Globus pallidus (tissue), 1 donor: ENCODE measurements around the gene IDH3A.

Experiments used
- DNase-seq: peaks from one replicate; pipeline ENCODE4 v3.0.0-alpha.2; 2015; ENCODE audit warnings: low spot score

The IDH3A gene

DNA sequence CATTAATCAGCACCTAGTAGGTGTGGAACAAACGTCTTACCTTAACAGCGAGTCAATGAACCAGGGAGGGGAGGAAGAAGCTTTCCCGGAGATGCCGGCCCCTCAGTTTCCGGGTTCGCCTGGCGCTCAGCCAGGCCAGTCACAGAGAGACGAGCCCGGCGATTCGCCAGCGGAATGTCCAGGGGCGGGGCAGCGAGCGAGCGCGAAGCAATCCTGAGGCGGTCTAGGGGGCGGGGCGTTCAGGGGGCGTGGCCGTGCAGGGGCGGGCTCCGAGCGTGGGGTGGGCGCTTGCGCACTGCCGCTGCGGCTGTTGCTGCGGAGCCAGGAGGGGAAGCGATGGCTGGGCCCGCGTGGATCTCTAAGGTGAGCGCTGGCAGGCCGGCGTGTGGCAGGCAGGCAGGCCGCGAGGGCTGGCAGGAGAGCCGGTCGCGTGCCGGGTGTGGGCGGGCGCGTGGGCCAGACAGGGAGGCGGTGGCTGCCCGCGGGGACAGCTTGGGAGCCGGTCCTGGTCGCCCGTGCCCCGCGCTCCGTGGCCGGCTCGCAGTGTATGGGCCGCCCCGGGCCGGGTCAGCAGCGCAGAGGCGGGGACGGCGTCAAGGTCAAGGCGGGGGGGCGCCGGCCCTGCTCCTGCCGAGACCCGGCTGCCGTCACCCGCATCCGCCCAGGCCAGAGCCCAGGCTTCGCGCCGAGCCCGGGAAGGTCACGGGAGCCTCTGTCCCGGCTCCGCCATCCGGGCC lies at the start of gene IDH3A:
Gene IDH3A, plus strand, starts transcription at position 295 of the 737 bp plus-strand sequence. Its CDS starts 42 bp downstream, at position 337.
- peak; percentile 97 for DNase-seq

DNA sequence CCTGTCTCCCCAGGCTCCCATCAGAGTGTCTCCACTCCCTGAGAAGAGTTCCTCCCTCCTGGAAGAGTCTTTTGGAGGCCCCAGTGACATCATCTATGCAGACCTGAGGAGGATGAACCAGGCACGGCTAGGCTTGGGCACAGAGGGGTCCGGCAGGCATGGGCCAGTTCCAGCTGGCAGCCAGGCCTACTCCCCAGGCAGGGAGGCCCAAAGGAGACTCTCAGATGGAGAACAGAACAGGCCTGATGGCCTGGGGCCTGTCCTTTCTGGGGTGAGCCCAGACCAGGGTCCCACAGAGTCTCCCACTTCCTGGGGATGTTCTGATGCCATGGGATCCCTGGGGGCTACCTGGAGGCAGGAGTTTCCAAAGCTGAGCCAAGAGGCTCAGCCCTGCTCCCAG lies 48.3 kb upstream of the IDH3A start:
- no peak for DNase-seq

DNA sequence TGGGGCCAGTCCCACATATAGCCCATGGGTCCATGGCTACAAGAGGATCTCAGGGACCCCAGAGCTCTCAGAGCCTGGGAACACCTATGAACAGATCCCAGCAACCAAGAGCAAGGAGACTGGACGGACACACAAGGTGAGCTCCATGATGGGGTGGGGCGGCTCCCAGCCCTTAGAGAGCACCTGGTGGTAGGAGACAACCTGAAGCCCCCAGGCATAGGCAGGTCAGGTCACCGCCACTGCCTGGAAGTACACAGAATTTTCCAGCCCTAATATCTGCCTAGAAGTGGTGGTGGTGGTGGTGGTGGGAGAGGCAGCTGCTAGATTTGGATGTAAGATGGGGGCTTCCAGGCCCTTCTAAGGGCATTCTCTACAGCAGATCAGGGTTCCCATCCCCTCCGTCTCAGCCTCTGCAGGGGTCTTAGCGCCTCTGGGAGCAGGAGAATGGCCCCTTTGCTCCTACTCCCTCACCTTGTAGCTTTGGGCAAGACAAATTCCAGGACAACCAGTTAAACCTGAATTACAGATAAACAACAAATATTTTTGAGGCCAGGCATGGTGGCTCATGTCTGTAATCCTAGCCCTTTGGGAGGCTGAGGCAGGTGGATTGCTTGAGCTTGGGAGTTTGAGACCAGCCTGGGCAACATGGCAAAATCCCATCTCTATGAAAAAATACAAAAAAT lies 47.6 kb upstream of the IDH3A start:
- no peak for DNase-seq

DNA sequence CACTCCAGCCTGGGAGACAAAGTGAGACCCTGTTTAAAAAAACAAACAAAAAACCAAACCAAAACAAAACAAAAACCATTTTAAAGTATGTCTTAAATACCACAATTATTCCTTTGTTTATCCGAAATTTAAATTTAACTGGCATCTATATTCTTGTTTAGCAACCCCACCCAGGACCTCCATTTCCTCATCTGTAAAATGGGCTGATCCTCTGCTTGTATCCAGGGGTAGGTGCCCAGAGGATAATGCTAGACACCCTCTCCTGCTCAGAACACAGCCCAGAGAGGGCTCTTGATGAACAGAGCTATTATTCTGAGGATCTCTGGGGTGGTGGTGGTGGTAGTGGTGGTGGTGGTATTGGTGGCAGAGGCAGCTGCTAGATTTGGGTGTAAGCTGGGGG lies 47.0 kb upstream of the IDH3A start:
- no peak for DNase-seq

DNA sequence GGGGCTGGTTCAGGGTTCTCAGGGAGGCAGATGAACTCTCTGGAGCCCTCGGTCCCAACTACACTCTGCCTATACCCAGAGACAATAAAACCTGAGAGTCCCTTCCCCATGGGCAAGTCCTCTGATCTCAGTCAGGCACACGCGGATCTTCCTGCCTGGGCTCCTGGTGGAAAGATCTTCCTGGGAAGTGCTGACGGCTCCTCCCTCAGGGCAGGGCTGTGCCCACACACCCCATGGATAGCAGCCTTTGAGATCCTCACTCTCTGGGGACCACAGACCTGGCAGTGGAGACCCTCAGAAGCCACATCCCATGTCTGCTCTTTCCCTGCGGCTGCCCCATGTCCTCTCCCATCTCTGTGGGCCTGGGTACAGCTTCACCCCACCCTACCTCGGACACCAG lies 46.4 kb upstream of the IDH3A start:
- DNase-seq, result no peak

DNA sequence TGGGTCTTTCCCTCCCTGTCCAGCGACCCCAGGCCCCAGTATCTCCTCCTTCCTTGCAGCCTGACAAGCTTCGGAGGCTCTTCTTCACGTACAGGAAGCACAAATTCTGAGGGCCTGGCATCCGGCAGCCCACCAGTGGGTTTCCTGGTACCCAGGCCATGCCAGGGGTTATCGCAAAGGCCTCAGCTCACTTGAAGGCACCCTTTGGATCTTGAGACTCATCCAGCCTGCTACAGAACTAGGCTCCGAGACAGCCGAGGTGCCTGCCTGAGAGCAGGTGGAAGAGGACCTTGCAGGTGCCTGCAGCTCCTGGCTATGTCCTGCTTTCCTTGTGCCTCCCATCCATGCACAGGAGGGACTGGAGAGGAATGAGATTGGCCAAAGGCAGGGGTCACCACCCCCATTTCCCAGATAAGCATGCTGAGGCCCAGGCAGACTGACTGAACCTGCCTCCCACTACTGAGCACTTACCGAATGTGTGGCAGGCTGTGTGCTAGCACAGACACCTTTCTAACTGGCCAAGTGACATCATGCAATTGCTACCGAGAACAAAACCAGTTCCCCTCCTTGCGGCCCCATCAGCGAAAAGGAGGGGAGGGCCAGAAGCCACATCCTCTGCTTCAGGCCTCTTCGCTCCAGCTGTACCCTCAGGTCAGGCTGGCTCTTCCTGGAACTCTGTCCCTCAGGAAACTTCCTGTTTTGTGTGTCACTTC lies 45.6 kb upstream of the IDH3A start:
- no peak for DNase-seq

DNA sequence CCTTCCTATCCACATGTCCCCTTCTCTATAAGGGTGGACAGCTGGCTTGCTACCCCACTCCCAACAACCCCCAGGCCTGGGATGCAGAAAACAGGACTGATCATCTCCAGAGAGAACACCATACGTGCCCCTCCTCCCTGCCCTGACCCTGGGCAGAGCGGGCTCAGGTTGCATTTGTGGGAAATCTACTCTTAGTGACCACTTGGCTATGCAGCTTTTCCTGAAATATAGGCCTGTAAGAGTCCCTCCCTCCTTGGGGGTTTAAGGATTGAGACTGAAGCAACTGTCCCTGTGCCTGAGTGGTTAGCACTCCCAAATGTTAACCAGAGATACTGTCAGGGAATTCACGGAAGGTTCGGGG lies 45.1 kb upstream of the IDH3A start:
- no peak for DNase-seq

DNA sequence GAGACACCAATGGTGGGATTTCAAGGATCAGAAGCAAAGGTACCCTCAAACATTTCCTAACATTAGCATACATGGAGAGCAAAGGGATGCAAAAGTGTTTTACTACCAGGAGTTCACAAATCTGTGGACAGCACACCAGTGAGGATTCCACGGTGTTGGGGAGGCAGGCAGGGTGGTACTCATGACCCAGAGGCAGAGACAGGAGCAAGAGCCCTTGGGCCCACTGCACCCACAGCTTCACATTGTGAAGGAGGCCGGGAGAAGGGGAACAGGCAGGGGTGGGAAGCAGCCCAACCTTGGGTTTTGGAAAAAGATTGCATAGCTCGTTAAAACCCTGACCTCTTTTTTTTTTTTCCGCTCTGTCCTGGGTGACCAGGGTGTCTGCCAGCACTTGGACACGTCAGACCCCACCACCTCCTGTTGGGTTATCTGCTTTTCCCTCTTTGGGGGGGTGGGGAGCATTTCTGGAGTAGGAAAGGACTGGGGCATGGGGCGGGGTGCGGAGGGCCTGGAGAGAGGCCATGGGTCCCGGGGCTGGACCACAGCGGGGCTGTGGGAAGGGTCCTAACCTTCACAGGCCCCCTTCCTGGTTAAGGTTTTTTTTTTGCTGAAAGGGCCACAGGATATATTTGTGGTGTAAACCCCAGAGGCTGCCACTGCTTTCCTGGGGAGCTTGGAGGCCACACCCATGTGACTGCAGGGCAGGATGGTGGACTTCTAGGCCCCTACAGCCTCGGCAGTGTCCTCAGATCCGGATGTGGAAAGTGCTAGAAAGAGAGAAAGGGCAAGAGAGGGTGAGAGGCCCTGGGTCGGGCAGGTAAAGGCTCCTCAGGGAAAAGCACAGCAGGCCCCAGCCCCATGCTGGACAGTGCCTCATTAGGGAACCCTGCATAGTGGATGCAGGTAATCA lies 44.3 kb upstream of the IDH3A start:
- DNase-seq, result no peak

DNA sequence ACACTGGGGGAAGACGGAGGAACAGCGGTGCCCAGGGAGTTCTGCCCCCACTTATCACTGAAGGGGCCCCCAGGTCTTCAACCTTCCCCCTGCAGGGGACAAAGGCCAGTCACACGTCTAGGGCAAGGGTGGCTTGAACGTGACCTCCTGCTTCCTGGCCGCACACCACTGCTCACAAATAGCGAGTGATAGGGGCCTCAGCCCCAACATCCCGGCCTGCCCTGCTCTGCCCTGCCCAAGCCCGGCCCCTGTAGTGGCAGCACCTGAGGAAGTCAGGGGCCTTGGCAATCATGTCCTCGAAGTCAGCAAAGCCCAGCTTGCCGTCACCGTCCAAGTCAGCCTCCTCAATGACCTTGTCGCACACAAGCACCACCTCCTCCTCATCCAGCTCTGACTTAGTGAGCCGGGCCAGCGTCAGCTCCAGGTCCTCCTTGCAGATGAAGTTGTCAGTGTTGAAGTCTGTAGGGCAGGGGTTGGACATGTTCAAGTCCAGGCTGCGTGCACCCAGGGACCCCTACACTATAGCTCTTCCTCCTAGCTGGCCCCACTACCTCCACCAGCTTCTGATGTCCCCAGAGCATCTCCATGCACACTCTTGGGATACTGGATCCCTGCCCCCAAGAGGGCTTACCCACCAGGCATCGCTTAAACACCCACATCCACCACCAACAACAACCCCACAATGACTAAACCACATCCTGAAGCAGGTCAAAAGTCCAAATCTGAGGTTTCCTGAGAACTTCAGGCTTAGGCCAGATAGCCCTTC lies 43.5 kb upstream of the IDH3A start:
- no peak for DNase-seq

DNA sequence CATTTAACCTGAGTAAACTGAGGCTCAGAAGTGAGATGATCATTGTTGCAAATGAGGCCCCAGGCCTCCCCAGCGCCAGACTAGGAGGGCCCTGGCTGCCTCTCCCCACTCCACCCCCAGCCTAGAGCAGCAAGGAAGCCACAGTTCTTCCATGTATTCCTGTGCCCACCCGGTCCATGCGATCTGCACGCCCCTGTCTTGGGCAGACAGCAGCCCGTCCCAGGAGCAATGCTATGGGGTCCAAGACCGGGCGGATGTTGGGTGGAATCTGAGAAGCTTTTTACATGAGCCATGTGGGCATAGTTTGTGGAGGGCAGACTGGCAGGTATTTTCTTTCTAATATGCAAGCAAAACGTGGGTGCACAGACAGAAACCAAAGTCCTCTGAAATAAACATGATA lies 41.7 kb upstream of the IDH3A start:
- no peak for DNase-seq

DNA sequence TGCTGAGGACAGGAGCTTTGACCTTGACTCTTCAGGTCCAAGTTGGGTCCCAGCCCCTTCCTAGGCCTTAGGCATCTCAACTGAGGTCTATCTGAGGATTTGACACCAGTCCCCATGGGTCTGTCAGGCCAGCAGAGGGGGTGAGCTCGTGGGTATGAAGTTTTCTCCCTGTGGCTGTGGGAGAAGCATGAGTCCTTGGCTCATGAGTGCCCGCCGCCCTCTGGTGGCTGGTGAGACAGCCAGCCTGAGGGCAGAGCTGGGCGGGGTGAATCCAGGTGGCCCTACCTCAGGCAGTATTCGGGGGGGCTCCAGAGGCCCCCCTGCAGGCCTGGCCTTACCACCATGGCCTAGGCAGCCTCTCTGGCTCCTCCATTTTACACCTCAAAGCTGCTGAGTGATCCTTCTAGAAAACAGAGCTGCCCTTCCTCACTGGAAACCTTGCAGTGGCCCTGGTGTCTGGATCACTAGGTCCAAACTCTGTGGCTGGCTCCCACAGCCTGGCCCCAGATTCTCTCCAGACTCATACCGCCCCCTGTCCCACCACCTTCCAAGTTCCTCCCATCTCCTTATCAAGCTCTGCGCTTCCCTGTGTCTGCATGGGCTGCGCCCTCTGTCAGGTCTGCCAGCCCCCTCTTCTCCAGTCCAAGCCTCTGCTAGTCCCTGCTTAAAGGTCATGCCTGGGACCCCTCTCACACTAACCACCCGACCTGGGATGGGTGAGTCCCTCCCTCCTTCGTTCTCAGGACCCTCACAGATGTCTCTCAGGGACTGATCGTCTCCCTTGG lies 40.7 kb upstream of the IDH3A start:
- peak; percentile 72 for DNase-seq

DNA sequence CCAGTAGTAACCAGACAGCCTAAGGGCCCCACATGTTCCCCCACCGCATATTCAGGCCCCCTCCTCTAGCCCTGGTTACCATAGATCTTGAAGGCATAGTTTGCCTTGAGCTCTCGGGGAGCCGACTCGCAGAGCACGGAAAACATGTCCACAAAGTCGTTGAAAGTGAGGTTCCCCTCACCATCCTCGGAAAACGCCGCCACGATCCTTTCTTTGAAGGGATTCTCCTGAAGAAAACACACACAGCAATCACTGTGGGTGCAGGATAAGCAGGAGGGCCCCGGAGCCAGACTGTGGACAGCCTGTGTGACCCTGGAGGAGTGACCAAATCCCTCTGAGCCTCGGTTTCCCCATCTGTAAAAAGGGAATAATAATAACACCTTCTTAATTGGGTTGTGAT lies 40.0 kb upstream of the IDH3A start:
- no peak for DNase-seq

DNA sequence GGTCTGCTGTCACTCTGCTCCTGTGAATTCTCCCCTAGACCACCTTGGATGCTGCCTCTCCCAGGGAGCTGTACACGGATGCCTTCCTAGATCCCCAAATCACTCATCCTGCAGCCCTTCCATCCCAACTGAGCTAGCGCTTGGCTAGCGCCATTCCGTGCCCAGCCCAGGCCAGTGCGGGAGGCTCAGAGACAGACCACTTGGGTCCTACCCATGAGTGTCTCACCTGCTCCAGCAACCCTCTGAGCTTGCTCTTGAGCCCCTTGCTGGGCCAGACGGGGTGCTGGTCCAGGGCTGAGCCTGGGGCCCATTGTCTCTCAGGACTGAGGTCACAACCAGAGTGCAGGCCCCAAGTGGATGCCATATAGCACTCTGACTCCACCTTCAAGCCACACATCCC lies 39.1 kb upstream of the IDH3A start:
- no peak for DNase-seq

DNA sequence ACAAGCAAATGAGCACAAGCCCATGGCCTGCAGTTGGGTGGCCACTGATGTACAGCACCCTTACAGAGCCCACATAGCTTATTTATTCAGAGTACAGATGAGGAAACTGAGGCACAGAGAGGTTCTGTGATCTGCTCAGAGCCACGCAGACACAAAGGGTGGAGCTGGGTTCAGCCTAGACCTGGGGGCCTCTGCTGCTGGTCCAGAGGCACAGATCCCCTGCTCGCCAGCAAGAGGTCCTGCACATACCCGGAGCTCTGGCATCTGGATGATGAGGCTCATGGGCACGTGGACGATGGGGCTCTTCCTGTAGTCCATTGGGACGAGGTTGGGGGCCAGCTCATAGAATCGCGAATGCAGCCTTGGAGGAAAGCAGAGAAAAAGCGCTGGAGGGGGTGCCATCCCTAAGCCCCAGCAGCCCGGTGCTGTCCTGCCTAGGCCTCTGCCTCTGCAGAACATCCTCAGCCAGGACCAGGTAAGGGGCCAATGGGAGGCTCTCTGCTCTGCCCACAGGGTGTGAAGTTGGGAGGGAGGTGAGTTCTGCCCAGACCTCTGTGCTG lies 38.2 kb upstream of the IDH3A start:
- no peak for DNase-seq

DNA sequence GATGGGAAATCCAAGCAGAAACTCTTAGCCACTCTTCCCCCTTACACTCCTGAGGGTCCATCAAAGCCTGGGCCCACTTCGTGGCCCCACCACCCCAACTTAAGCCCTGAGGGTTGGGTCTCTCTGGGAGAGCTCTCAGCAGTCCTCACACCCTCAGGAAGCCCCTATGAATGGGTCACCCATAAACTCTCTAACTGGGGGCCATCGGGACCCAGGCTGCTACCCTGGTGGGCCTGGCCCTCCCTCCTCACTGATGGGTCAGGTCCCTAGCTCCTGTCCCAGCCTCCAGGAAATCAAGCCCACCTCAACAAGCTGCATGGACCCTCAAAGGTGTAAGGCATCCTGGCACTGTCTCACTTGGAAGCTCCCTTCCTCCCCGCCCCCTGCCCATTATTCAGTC lies 37.4 kb upstream of the IDH3A start:
- no peak for DNase-seq

DNA sequence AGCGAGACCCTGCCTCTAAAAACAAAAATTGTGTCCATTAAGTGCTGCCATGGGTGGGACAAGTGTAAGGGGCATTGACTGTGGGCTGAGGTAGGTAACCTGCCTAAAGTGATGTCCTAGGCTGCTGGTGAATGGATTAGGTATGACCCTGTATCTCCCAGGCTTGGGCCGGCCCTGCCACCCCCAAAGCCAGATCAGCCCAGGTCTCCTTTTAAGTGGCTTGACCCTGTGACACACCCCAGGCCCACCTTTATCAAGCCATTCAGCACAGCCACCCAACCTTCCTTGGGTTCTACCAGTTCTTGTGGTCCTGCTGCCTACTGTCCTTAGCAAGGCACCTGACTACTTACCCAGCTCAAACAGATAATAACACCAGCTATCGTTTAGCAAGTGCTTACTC lies 36.6 kb upstream of the IDH3A start:
- DNase-seq, result no peak

DNA sequence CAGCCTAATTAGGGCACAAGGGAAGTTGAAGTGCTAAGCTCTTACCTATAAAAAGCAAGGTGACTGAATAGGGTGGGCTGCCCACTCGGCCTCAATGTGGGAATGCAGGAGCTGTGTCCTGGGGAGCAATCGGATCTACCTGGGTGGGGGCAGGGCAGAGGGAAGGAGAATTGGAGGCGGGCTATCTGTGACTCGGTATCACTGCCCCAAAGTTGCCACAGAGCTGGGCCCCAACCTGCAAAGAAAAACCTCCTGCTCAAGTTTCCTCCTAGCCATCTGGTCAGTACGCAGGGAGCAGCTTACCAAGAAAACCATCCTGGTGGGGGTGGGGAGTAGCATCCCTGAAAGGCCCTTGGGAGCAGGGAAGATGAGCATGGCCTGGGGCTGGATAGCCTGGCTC lies 28.6 kb upstream of the IDH3A start:
- DNase-seq, result no peak

DNA sequence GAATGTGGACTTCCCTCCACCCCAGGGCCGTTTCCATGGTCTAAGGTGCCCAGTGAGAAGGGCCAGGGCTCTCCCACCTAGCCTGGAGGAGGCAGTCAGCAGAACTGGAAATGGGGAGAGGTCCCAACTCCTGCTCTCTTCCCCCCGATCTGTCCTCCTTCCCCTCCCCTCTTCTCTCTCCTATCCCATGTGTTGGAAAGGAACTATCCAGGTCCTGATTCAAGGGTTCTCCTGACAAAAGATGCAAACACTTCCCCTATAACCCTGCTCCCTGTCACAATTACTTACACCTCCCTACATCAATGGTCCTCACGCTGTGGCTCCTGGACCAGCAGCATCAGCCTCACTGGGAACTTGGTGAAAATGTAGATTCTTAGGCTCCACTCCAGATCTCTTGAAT lies 23.9 kb upstream of the IDH3A start:
- DNase-seq, result no peak

DNA sequence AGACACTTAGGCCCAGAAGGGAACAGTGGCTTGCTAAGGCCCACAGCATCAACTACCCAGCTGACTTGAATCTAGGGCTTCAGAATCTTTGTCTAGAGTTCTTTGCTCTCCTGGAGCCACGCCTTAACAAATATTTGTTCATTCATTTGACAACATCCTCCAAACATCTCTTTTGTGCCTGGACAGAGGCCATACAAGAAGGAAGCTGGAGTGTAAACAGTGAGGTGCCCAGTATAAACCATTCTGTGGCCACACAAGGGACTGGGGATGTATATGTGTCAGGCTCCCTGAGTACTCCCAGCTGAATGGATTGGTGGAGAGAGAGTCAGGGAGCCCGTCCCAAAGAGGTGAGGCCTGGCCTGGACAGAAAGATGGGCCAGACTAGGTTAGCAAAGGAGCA lies 21.3 kb upstream of the IDH3A start:
- DNase-seq, result no peak

DNA sequence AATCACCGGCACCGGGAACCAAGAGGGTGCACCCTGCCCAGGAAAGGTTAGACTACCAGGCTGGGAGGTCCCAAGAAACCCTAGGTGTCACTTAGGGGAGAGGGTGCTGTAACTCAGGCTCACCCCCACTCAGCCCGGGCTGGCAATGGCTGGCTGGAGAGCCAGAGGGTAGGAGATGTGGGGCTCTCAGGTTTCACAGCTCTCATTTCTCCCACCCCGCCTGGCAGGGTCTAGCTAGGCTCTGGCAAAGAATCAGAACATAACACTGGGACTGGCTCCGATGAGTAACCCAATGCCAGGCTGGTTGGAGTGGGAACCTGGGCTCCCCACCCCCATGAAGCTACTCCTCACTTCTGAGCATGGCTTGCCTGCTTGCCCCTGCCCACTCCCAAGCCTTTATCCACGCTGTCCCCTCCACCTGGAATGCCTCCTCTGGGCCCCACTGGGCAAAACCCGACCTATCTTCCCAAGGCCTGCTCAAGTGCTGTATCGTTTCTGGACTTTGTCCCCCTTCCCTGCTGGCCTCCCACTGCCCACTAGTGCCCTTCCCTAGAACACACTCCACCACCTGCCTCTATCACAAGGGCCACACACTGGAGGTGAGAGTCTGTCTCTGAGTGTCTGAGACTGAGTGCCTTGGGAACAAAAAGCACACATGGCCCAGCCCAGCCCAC lies 19.9 kb upstream of the IDH3A start:
- no peak for DNase-seq
